Measurements from ENCODE around the gene NFIA. TPM values are rescaled to one million over a fixed set of nuclear protein-coding genes. Genes with fewer than 3 reads are reported as not detected.

Gene NFIA
- polyA plus RNA-seq, 3 donors, result 1.4 to 5.3 (median 2.4) TPM

DNA sequence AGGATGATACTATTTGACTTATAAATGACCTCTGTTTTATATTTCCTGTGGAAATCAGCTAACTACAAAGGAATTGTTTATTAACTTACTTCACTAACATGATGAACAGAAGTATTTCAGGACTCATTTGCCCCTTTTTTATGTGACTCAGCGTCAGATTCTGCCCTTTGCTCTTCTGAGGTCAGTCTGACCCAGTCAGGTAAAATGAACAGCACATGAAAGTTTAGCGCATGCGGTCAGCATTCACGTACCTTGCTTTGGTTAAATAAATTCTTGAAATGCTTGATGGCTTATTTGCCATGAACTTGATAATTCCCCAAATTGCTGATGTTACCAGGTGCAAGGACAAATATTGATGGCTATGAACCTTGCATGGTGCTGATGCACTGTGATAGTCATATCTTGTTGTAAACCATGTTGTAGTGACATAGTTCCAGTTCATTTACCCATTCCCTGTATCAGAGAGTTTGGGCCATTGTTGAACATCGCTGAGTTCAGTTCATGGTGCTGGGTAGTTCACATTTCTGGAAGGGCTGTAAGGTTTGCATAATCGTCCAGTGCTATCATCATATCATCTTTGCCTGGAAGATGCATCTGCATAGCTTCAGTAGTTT is 133.4 kb downstream of the NFIA start:
- no peak overlapping the region for H3K4me3 ChIP-seq (replicated peaks in 1 of 3; ENCODE audit: low read depth in 2 of 3, low read length in 3 of 3)
- Mint-ChIP-seq H3K27ac (no peak overlapping the region), H3K36me3 (peaks cover 0 to 11% of the 10 kb centered on the region in 2 donors), H3K4me1 (no peaks in the 10 kb centered on the region), H3K27me3 (ENCODE audit: low read depth in 3 of 3) (no peaks in the 10 kb centered on the region), H3K4me3 (no peak overlapping the region), H3K9me3 (peaks cover 0 to 4% (median 0%) of the 10 kb centered on the region in 7 donors)
- H3K36me3 ChIP-seq (replicated peaks in 1 of 2; ENCODE audit: control insufficient read depth in 1 of 2, insufficient read depth in 2 of 2, low read length in 2 of 2), result no peaks in the 10 kb centered on the region
- 100% methylated on average over 1 of the region's 6 CpGs for WGBS (ENCODE audit: insufficient coverage)
- no peak for DNase-seq
- no peaks in the 10 kb centered on the region for H3K27me3 ChIP-seq (ENCODE audit: control insufficient read depth in 2 of 2, insufficient read depth in 2 of 2, low read length in 2 of 2)
- H3K27ac ChIP-seq (ENCODE audit: low read depth in 1 of 2, low read length in 2 of 2), result no peak overlapping the region
- no peaks in the 10 kb centered on the region for H3K4me1 ChIP-seq (ENCODE audit: control insufficient read depth in 1 of 2, insufficient read depth in 2 of 2, low read length in 2 of 2)
- no peak overlapping the region for H3K4me2 ChIP-seq (replicated peaks; ENCODE audit: extremely low read depth, low read length, poor library complexity, severe bottlenecking)
- TF ChIP-seq, protein P1, sequence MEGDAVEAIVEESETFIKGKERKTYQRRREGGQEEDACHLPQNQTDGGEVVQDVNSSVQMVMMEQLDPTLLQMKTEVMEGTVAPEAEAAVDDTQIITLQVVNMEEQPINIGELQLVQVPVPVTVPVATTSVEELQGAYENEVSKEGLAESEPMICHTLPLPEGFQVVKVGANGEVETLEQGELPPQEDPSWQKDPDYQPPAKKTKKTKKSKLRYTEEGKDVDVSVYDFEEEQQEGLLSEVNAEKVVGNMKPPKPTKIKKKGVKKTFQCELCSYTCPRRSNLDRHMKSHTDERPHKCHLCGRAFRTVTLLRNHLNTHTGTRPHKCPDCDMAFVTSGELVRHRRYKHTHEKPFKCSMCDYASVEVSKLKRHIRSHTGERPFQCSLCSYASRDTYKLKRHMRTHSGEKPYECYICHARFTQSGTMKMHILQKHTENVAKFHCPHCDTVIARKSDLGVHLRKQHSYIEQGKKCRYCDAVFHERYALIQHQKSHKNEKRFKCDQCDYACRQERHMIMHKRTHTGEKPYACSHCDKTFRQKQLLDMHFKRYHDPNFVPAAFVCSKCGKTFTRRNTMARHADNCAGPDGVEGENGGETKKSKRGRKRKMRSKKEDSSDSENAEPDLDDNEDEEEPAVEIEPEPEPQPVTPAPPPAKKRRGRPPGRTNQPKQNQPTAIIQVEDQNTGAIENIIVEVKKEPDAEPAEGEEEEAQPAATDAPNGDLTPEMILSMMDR (IDR thresholded peaks at IDR 0.05), result no peak
- no peak overlapping the region for H3K9ac ChIP-seq (ENCODE audit: insufficient read depth, low read length, poor library complexity, severe bottlenecking)
- intact Hi-C loops (cut with micrococcal nuclease), result no loop called here
- no peak overlapping the region for H2AFZ ChIP-seq (ENCODE audit: insufficient read depth, low read depth, low read length, poor library complexity, severe bottlenecking)
- H4K20me1 ChIP-seq (ENCODE audit: insufficient read depth, low read length), result no peaks in the 10 kb centered on the region
- no peaks in the 10 kb centered on the region for H3K9me3 ChIP-seq (replicated peaks in 1 of 2; ENCODE audit: control insufficient read depth in 1 of 2, insufficient read depth in 1 of 2, low read length in 2 of 2)
- no peaks in the 10 kb centered on the region for H3K79me2 ChIP-seq (ENCODE audit: insufficient read depth, low read length)

DNA sequence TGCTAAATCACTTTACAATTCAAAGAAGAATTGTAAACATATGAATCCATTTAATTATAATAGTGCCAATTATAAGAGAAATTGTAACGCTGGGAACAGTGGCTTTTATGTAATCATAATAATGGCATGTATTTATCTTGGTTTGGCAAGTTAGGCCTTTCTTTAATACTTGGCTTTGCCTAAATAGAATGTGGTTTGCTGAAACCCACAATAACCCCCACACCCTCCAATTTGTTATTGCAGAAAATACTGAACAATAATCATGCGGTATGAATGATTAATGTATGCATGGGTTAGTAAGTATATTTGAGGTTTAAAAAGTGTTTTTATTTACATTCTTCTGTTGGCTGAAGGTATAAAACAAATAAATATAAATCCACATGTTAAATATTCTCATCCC is 138.2 kb downstream of the NFIA start:
- no peaks in the 10 kb centered on the region for H3K27me3 Mint-ChIP-seq (ENCODE audit: low read depth in 3 of 3)
- TF ChIP-seq, protein P1 (IDR thresholded peaks at IDR 0.05), result no peak
- peaks cover 2% of the 10 kb centered on the region for H3K4me1 Mint-ChIP-seq
- no peak overlapping the region for H3K27ac Mint-ChIP-seq
- no peak overlapping the region for H3K4me3 ChIP-seq (replicated peaks in 1 of 3; ENCODE audit: low read depth in 2 of 3, low read length in 3 of 3)
- no peak overlapping the region for H3K27ac ChIP-seq (ENCODE audit: low read depth in 1 of 2, low read length in 2 of 2)
- no peak overlapping the region for H2AFZ ChIP-seq (ENCODE audit: insufficient read depth, low read depth, low read length, poor library complexity, severe bottlenecking)
- no peak overlapping the region for H3K4me3 Mint-ChIP-seq
- H3K4me1 ChIP-seq (ENCODE audit: control insufficient read depth in 1 of 2, insufficient read depth in 2 of 2, low read length in 2 of 2), result no peaks in the 10 kb centered on the region
- H3K79me2 ChIP-seq (ENCODE audit: insufficient read depth, low read length), result no peaks in the 10 kb centered on the region
- no peaks in the 10 kb centered on the region for H3K27me3 ChIP-seq (ENCODE audit: control insufficient read depth in 2 of 2, insufficient read depth in 2 of 2, low read length in 2 of 2)
- no peak overlapping the region for H3K4me2 ChIP-seq (replicated peaks; ENCODE audit: extremely low read depth, low read length, poor library complexity, severe bottlenecking)
- H3K36me3 Mint-ChIP-seq, result peaks cover 0 to 1% of the 10 kb centered on the region in 2 donors
- no peaks in the 10 kb centered on the region for H3K36me3 ChIP-seq (replicated peaks in 1 of 2; ENCODE audit: control insufficient read depth in 1 of 2, insufficient read depth in 2 of 2, low read length in 2 of 2)
- no peak overlapping the region for H3K9ac ChIP-seq (ENCODE audit: insufficient read depth, low read length, poor library complexity, severe bottlenecking)
- H3K9me3 ChIP-seq (replicated peaks in 1 of 2; ENCODE audit: control insufficient read depth in 1 of 2, insufficient read depth in 1 of 2, low read length in 2 of 2), result no peaks in the 10 kb centered on the region
- no peaks in the 10 kb centered on the region for H4K20me1 ChIP-seq (ENCODE audit: insufficient read depth, low read length)
- DNase-seq, result no peak
- intact Hi-C loops (cut with micrococcal nuclease), result no loop called here
- WGBS (ENCODE audit: insufficient coverage), result no CpG with 5 or more reads among the region's 2 CpGs
- peaks cover 0 to 4% (median 0%) of the 10 kb centered on the region in 7 donors for H3K9me3 Mint-ChIP-seq
